Measurements from ENCODE around the gene SPANXN5.
"Not testable (repeated sequence)": the region's sequence is repeated elsewhere in the genome, so short reads cannot be mapped to it uniquely, and the experiment has no call there.

Gene SPANXN5

GRCh38 chrX:52797327-52797726 is at the start of gene SPANXN5:
Gene SPANXN5, minus strand, starts transcription at chrX:52797427. Its CDS starts 79 bp downstream, at chrX:52797348.
- in situ Hi-C loops (cut with MboI; ENCODE audit: low sequenced_read_pairs) = not testable (repeated sequence)

GRCh38 chrX:52843619-52844018 is 46.4 kb upstream of the SPANXN5 start:
- in situ Hi-C loops (cut with MboI; ENCODE audit: low sequenced_read_pairs) = not testable (repeated sequence)

GRCh38 chrX:52839137-52839536 is 41.9 kb upstream of the SPANXN5 start:
- in situ Hi-C loops (cut with MboI; ENCODE audit: low sequenced_read_pairs) = no loop called here

- in situ Hi-C loops (cut with MboI; ENCODE audit: low sequenced_read_pairs) = no loop called here
Measured at GRCh38 chrX:52830551-52830950, 33.3 kb upstream of the SPANXN5 start.

- in situ Hi-C loops (cut with MboI; ENCODE audit: low sequenced_read_pairs) = no loop called here
Measured at GRCh38 chrX:52824608-52825007, 27.4 kb upstream of the SPANXN5 start.

DNA sequence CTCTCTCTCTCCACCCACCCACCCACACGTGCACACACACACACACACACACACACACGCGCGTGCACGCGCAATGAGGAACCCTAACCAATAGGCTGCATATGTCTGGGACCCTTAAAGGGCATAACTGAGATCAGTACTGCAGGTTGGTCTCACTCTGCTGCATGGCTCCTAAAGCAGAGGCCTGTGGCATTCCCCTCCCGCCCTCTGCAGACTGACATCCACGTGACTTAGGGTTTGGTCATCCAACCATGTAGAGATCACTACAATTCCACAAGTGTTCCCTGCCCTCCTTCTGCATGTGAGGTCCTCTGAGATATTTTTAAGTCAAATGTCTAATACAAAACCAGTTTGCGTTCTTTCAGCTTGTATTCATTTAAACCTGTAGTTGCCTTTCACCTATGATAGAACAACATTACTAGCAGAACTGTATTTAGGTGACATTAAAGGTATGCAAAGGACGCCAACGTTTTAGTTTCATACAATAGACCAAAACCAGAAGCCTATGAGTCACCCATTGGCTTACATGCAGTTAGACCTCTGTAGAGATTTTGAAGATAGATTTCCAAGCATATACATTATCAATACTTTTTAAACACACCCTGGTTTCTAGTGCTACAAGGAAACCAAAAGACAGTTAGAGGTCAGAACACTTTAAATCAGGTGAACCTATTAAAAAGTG is 24.0 kb upstream of the SPANXN5 start:
- in situ Hi-C loops (cut with MboI; ENCODE audit: low sequenced_read_pairs) = no loop called here

DNA sequence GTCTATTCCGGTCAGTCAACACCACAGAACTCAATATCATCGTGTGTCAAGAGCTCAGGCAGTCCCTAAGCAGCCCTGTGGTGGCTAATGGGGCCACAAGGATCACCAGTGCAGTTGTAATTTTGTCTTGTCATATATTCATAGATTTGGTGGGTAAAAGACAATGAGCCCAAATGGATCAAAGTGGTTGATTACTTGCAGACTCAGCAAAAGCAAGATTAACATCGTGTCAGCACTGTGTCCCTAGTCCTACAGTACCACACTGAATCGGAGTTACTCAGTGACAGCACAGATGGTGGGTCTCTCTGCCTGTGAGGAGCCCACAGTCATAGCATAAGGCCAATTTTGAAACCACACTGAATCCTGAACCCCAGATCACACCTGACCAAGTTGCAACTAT is 22.6 kb upstream of the SPANXN5 start:
- in situ Hi-C loops (cut with MboI; ENCODE audit: low sequenced_read_pairs) = no loop called here

- in situ Hi-C loops (cut with MboI; ENCODE audit: low sequenced_read_pairs) = no loop called here
Measured at GRCh38 chrX:52811065-52811625, 13.9 kb upstream of the SPANXN5 start, which contains the start of gene XAGE5. Gene XAGE5, plus strand, starts transcription at chrX:52811287. Its CDS starts 1,280 bp downstream, at chrX:52812567.

- in situ Hi-C loops (cut with MboI; ENCODE audit: low sequenced_read_pairs) = not testable (repeated sequence)
Measured at GRCh38 chrX:52804876-52805275, 7.6 kb upstream of the SPANXN5 start.

DNA sequence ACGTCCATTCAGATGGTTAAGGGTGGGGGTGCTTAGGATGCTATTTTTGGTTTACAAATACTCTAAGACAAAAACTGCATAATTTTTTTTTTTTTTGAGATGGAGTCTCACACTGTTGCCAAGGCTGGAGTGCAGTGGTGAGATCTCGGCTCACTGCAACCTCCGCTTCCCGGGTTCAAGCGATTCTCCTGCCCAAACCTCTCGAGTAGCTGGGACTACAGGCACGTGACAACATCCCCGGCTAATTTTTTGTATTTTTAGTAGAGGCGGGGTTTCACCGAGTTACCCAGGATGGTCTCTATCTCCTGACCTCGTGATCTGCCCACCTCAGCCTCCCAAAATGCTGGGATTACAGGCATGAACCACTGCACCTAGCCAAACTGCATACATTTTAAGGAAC is 23.7 kb downstream of the SPANXN5 start:
- in situ Hi-C loops (cut with MboI; ENCODE audit: low sequenced_read_pairs) = not testable (repeated sequence)

DNA sequence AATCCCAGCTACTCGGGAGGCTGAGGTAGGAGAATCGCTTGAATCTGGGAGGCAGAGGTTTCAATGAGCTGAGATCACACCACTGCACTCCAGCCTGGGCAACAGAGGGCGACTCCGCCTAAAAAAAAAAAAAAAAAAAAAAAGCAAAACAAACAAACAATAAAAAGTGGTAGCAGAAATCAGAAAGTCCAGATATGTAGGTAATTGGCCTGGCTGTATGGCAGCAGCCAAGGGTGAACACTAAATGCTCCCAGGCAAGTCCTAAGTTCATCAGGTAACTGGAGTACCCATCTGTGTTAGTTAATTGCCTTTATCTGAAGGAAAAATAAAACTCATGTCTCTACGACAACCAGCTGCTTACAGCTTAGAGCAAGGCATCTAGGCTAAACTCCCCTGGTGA is 31.2 kb downstream of the SPANXN5 start:
- in situ Hi-C loops (cut with MboI; ENCODE audit: low sequenced_read_pairs) = not testable (repeated sequence)

GRCh38 chrX:52750952-52751351 is 46.3 kb downstream of the SPANXN5 start, which contains the start of gene SSX2B:
Gene SSX2B, plus strand, starts transcription at chrX:52751252. Its CDS starts 1,429 bp downstream, at chrX:52752681.
- in situ Hi-C loops (cut with MboI; ENCODE audit: low sequenced_read_pairs) = not testable (repeated sequence)

All from HL-60/S4 treated with phorbol 12-myristate 13-acetate at 8.2 ng/mL for 4 days and 3 days (cell line).